ENCODE measurements around the gene BRCC3.
A peak's percentile ranks its signal among the peaks of the same experiment; 100 is the strongest.
"Not testable (repeated sequence)": the region's sequence is repeated elsewhere in the genome, so short reads cannot be mapped to it uniquely, and the experiment has no call there.

Gene BRCC3

GRCh38 chrX:155061760-155062159 lies 9.5 kb upstream of the BRCC3 start:
- no peak for DNase-seq

- DNase-seq = peak; percentile 41
Measured at GRCh38 chrX:155065035-155065734, 6.1 kb upstream of the BRCC3 start.

DNA sequence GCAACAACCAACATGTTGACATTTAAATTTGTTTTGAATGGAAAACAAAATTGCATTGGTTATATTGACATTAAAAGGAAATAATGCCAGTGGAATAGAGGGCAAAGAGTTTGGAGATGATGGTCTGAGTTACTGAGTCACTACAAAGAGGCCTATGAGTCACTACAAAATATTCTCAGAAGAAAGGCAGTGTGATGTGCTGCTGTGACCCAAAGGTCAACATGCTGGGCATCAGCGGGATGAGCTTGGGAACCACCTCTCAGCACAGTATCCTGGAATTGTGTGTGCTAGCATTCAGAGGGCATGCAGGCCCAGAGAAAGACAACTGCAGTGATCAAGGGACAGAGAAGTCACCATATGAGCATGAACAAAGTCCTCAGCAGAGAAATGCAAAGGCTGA lies 3.1 kb upstream of the BRCC3 start:
- peak; percentile 20 for DNase-seq

- DNase-seq = no peak
Measured at GRCh38 chrX:155069414-155069813, 1.9 kb upstream of the BRCC3 start.

- DNase-seq = no peak
Measured at GRCh38 chrX:155070038-155070437, 1.3 kb upstream of the BRCC3 start.

DNA sequence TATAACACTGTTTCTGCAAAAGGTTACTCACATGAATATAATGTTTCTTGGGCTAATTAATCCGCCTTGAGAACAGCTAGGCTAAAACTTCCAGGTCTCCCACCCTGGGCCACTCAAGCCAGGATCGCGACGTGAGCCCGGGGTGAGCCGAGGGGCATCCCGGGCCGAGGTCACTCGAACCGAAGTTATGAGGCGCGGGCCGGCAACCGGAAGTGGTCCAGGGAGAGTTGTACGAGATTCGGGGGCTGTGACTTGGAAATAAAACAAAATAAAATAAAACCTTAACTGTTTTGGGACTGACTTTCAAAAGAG lies 689 bp upstream of the BRCC3 start:
- no peak for DNase-seq

GRCh38 chrX:155071694-155072280 lies 479 bp downstream of the BRCC3 start:
- DNase-seq = no peak

DNA sequence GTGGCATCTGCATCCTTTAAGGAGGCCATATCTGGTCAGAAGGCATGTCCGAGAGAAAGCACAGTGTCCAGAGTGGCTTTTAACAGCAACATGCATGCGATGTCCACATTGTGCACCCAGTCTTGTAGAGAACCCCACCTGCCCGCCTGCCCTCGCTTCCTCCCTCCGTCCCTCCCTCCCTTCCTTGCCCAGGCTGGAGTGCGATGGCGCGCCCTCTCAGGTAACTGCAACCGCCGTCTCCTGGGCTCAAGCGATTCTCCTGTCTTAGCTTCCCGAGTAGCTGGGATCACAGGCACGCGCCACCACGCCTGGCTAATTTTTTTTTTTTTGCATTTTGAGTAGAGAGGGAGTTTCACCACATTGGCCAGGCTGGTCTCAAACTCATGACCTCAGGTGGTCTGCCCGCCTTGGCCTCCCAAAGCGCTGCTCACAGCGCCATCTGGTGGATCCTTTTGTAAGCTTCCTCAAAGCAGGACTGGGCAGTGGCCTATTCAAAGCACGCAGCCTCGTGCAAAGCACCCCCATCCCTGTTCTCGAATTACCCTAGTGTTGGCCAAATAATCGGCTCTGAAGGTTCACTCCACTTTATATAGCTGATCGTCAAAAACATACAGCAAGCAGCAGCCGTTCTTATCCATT lies 15.0 kb downstream of the BRCC3 start:
- DNase-seq = no peak

DNA sequence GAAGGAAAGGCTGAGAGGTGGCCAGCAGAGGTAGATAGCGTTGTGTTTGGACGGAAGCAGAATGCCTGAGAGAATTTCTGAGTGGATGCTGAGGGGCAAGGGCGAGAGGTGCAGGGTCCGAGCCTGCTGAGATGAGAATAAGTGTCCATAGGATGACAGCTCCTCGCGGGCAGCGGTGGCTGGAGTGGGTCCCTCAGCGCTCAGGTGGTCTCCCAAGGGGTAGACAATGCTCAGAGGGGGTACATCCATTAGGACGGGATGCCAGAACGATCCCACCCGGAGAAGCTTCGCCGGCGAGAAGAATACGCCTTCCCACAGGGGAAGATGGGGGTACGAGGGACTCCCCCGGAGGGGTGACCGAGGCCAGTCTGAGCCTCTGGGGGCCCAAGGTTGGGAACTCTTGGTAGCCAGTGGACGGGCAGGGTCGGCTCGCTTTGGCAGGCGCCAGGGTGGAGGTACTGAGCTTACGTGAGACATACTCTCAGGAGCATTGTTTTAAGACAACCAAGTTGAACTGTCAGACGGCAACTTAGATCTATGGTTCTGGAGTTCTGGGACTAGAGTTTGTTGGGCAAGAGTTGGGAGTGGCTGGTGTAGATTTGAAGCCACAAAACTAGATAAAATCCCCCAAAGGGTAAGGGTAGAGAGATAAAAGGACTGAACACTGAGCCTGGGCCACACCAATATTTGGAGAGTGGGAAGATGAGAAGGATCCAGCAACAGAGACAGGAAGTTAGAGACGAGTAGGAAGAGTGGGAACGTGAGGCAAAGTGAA lies 15.8 kb downstream of the BRCC3 start:
- DNase-seq = no peak

GRCh38 chrX:155094468-155095061 lies 23.3 kb downstream of the BRCC3 start:
- DNase-seq = peak; percentile 1

DNA sequence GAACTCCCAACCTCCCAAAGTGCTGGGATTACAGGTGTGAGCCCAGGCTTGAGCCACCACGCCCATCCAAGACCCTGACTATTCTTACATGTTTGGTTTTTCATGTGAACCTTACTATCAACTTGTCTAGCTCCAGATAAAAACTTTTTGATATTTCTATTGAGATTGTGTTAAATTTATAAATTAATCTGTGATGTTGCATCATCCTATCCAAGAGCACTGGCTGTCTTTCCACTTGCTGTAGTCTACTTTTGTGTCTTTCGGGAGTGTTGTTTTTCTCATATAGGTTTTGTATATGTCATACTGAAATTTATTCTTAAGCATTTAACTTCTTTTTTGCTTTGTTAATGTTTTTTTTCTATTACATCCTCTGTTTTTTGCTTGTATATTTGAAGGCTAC lies 34.6 kb downstream of the BRCC3 start:
- DNase-seq = no peak

DNA sequence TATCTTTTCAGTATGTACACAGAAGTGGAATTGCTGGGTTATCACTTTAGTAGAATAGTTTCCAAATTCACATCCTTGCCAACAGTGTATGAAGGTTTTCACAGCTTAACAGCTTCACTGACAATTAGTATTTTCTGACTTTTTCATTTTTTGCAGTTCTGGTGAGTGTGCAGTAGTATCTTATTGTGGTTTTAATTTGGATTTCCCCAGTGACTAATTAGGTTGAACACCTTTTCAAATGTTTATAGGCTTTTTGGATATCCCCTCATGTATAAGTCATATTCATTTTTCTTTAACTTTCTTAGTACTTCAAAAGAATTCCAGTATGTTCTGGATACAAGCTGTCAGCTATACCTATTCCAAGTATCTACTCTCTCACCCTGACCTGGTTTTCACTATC lies 37.1 kb downstream of the BRCC3 start:
- DNase-seq = no peak

- no peak for DNase-seq
Measured at GRCh38 chrX:155112171-155112570, 40.9 kb downstream of the BRCC3 start.

DNA sequence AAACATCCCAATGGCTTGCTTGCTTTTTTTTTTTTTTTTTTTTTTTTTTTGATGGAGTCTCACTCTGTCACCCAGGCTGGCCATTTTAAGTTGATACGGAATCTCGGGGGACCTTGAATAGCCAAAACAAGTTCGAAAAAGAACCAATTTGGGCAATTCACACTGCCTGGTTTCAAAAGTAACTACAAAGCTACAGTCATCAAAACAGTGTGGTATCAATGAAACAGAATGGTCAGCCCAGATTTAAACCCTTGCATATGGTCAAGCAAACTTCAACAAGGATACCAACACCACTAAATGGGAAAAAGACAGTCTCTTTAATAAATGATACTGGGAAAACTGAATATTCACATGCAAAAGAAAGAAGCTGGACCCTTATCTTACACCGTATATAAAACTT lies 41.8 kb downstream of the BRCC3 start:
- DNase-seq = no peak

DNA sequence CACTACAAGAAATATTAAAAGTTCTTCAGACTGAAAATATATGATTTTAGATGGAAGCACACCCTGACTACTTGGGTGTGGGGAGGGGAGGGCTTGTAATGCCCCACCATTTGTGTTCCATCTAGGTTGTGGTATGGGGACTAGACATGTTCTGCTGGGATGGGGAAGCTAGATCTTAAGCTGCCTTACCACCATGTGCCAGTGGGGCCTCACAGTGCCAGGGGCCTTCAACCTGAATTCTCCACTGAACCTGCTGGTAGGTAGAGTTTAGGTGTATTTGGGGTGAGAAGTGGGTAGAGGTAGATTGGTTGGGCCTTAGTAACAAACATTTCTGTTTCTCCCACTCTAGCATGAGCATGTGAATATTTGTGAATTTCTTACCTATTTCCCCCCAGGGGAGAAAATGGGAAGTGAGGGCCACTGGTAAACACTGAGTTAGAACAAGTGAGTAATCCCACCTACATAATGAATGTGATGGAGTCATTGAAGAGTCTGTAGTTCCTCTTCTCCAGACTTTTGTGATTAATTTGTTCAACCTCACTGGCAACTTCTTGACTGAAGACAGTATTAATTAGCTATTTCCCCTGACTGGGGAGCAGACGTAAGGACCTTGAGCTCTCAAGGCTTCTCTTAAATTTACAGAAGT lies 44.0 kb downstream of the BRCC3 start:
- DNase-seq = no peak

GRCh38 chrX:155127465-155127864 lies 56.2 kb downstream of the BRCC3 start:
- DNase-seq = no peak

DNA sequence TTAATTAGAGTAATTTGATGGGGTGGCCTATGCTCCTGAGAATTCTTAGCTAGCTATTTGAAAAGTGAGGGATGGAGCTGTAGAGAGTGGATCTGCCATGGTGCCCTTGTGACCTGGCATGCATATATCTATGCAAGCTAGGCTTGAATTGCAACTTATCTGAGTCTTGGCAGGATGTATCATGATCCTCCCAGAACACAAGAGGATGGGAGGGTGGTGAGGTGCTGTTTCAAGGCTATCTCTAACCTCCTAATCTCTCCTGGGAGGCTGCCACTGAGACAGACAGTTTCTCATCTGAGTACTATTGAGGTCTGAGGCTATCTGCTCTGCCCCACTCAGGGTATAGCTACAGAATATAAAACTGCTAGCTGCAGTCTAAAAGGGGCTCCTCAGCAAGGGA lies 56.6 kb downstream of the BRCC3 start:
- no peak for DNase-seq

GRCh38 chrX:155132110-155132509 lies 60.8 kb downstream of the BRCC3 start:
- no peak for DNase-seq

GRCh38 chrX:155134255-155134654 lies 62.9 kb downstream of the BRCC3 start:
- no peak for DNase-seq

GRCh38 chrX:155143959-155144548 lies 72.7 kb downstream of the BRCC3 start:
- DNase-seq = no peak

GRCh38 chrX:155144926-155145325 lies 73.6 kb downstream of the BRCC3 start:
- no peak for DNase-seq

GRCh38 chrX:155147612-155148011 lies 76.3 kb downstream of the BRCC3 start:
- DNase-seq = not testable (repeated sequence)

DNA sequence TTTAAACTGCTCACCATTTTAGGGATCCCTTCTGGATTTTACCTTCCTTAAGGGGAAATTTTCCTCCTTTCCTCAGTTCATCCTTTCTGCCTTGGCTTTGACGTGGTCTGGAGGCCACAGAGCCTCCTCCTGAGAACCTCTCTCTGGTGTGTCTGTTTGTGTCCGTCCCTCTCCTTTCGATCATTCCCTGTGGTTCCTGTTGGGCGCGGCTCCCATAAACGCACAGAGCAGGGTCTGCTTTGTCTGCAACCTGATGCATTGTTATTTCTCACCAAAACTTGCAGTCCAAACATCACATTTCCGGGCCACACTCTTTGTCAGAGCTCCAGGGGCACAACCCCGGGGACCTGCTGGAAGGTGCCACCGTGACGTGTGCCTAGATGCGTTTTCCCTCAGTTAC lies 76.9 kb downstream of the BRCC3 start:
- DNase-seq = not testable (repeated sequence)

Measured in kidney glomerular epithelial cell (primary cell).